IMR-90 (cell line): ENCODE measurements around the gene PPP1R9A. TPM values are rescaled to one million over a fixed set of nuclear protein-coding genes. Genes with fewer than 3 reads are reported as not detected.

Experiments used
- ATAC-seq: fragments of 200-7000 bp; cut with Tn5 transposase; 2 replicates; pipeline ENCODE4 v1.9.1; 2020; ENCODE audit warnings: low read depth, mild to moderate bottlenecking, moderate library complexity
- BruUV-seq: library from RNA; stranded (reverse); fragments of 400-500 nt; replicated peaks from 2 replicates; lab custom pipeline; 2021; lab: Mats Ljungman, UMichigan
- CTCF ChIA-PET: fragments of 300-600 bp; formaldehyde crosslinking; extraction: SDS; loops from one replicate; lab custom pipeline; 2021; ENCODE audit warnings: antibody characterized with exemption; lab: Yijun Ruan, JAX
- POLR2A ChIA-PET: fragments of 300-600 bp; sonication (Branson Sonifier 250); formaldehyde crosslinking; loops from one replicate; lab custom pipeline; 2022; ENCODE audit warnings: antibody characterized with exemption; ENCODE audit not compliant: unreplicated experiment; lab: Charles Lee
- DNase-seq: peaks from one replicate; pipeline ENCODE4 v3.0.0; 2013
- H2AFZ ChIP-seq: replicated peaks from 2 replicates; pipeline ENCODE3; 2013; ENCODE audit warnings: low read length, mild to moderate bottlenecking; ENCODE audit not compliant: poor library complexity
- H2AK5ac ChIP-seq: 2 replicates; pipeline ENCODE4 v1.6.1; 2013; ENCODE audit warnings: low read depth, low read length, inconsistent platforms
- H2AK9ac ChIP-seq: replicated peaks from 2 replicates; pipeline ENCODE3; 2013; ENCODE audit warnings: mild to moderate bottlenecking, low read depth, low read length, moderate library complexity; ENCODE audit not compliant: poor library complexity
- H2BK120ac ChIP-seq: 2 replicates; pipeline ENCODE4 v1.6.1; 2013; ENCODE audit warnings: low read depth, low read length, inconsistent platforms
- H2BK15ac ChIP-seq: 3 replicates; pipeline ENCODE4 v1.6.1; 2013; ENCODE audit warnings: low read depth, low read length, inconsistent platforms
- H2BK20ac ChIP-seq: 2 replicates; pipeline ENCODE4 v1.6.1; 2013; ENCODE audit warnings: low read depth, mild to moderate bottlenecking, inconsistent platforms, low read length, moderate library complexity
- H2BK5ac ChIP-seq: 2 replicates; pipeline ENCODE4 v1.6.1; 2013; ENCODE audit warnings: mild to moderate bottlenecking, low read depth, low read length, inconsistent platforms; ENCODE audit not compliant: poor library complexity, severe bottlenecking
- H3K14ac ChIP-seq: replicated peaks from 2 replicates; pipeline ENCODE4 v1.6.1; 2013; ENCODE audit warnings: low read depth, low read length, inconsistent platforms
- H3K18ac ChIP-seq: 2 replicates; pipeline ENCODE4 v1.6.1; 2013; ENCODE audit warnings: low read depth, low read length, control low read depth
- H3K23ac ChIP-seq: 2 replicates; pipeline ENCODE4 v1.6.1; 2013; ENCODE audit warnings: low read depth, low read length, inconsistent platforms
- H3K27ac ChIP-seq: 2 replicates; pipeline ENCODE4 v1.5.1; 2013; ENCODE audit warnings: mild to moderate bottlenecking, control low read depth, low read length; ENCODE audit not compliant: insufficient read depth
- H3K27me3 ChIP-seq: 2 replicates; pipeline ENCODE4 v1.6.1; 2013; ENCODE audit warnings: low read length; ENCODE audit not compliant: control insufficient read depth, insufficient read depth
- H3K36me3 ChIP-seq: 2 replicates; pipeline ENCODE4 v1.6.1; 2013; ENCODE audit warnings: low read length, mixed read lengths; ENCODE audit not compliant: control insufficient read depth, insufficient read depth
- H3K4ac ChIP-seq: 2 replicates; pipeline ENCODE4 v1.6.1; 2013; ENCODE audit warnings: low read depth, low read length, inconsistent platforms
- H3K4me1 ChIP-seq: 2 replicates; pipeline ENCODE4 v1.6.1; 2013; ENCODE audit warnings: low read length, mixed read lengths; ENCODE audit not compliant: control insufficient read depth, insufficient read depth
- H3K4me2 ChIP-seq: 2 replicates; pipeline ENCODE4 v1.6.1; 2013; ENCODE audit warnings: low read depth, mild to moderate bottlenecking, control low read depth, low read length, moderate library complexity
- H3K4me3 ChIP-seq: 2 replicates; pipeline ENCODE4 v1.5.1; 2013; ENCODE audit warnings: low read depth, mild to moderate bottlenecking, control low read depth, low read length, moderate library complexity; ENCODE audit not compliant: insufficient read depth
- H3K56ac ChIP-seq: 2 replicates; pipeline ENCODE4 v1.6.1; 2013; ENCODE audit warnings: low read length, inconsistent platforms; ENCODE audit not compliant: insufficient read depth; ENCODE audit errors: extremely low read depth
- H3K79me1 ChIP-seq, 2 experiments: 2 replicates each; pipeline ENCODE4 v1.6.1; 2013; ENCODE audit warnings: low read length in 2 of 2, inconsistent platforms in 1 of 2, low read depth in 1 of 2
- H3K9ac ChIP-seq: 2 replicates; pipeline ENCODE4 v1.6.1; 2013; ENCODE audit warnings: low read depth, low read length, control low read depth
- H3K9me1 ChIP-seq: 2 replicates; pipeline ENCODE4 v1.6.1; 2013; ENCODE audit warnings: low read length, inconsistent platforms; ENCODE audit not compliant: insufficient read depth
- H3K9me3 ChIP-seq: 2 replicates; pipeline ENCODE4 v1.6.1; 2013; ENCODE audit warnings: low read length; ENCODE audit not compliant: control insufficient read depth, insufficient read depth
- H4K20me1 ChIP-seq: 2 replicates; pipeline ENCODE4 v1.6.1; 2013; ENCODE audit warnings: low read length, inconsistent platforms; ENCODE audit not compliant: insufficient read depth
- H4K5ac ChIP-seq: 2 replicates; pipeline ENCODE4 v1.6.1; 2013; ENCODE audit warnings: mild to moderate bottlenecking, low read depth, low read length, control low read depth
- H4K8ac ChIP-seq, 2 experiments: 2 replicates each; pipeline ENCODE4 v1.6.1; 2013; ENCODE audit warnings: low read depth in 2 of 2, low read length in 2 of 2, control low read depth in 1 of 2, inconsistent platforms in 1 of 2
- H4K91ac ChIP-seq: 2 replicates; pipeline ENCODE4 v1.6.1; 2013; ENCODE audit warnings: low read depth, low read length, inconsistent platforms; ENCODE audit not compliant: insufficient read depth
- SMC3 ChIP-seq: fragments of 150-350 bp; IDR thresholded peaks from 2 replicates; pipeline ENCODE4 v1.6.1; 2016; ENCODE audit warnings: low read depth, mild to moderate bottlenecking, antibody characterized with exemption, low read length, moderate library complexity
- dilution Hi-C: fragments of 300-500 bp; cut with HindIII; formaldehyde crosslinking; loops from one replicate; pipeline ENCODE4 v1.14.3; 2018; ENCODE audit warnings: low sequenced_read_pairs; ENCODE audit not compliant: unreplicated experiment
- in situ Hi-C: fragments of 300-500 bp; cut with MboI; formaldehyde crosslinking; loops from 3 replicates; pipeline ENCODE4 v1.14.3; 2019; ENCODE audit warnings: low sequenced_read_pairs, inconsistent platforms, mixed read lengths
- intact Hi-C: fragments of 100-400 bp; cut with micrococcal nuclease; formaldehyde crosslinking; loops from 2 replicates; pipeline ENCODE4 v1.10.0; 2022
- polyA plus RNA-seq, 3 experiments: library from polyadenylated mRNA; depleted of rRNA; stranded (reverse); fragments of >200 nt; gene quantifications; 2 replicates each; pipeline ENCODE4 v1.2.3, GENCODE V29; 2012; ENCODE audit warnings: low replicate concordance in 1 of 3
- total RNA-seq: library from RNA; depleted of rRNA; stranded (reverse); fragments of >200 nt; gene quantifications from 2 replicates; pipeline ENCODE4 v1.2.3, GENCODE V29; 2012

PPP1R9A gene
- total and polyA plus RNA-seq, 2 of the 4 experiments (the other 2 are of a cell fraction) = not detected

DNA sequence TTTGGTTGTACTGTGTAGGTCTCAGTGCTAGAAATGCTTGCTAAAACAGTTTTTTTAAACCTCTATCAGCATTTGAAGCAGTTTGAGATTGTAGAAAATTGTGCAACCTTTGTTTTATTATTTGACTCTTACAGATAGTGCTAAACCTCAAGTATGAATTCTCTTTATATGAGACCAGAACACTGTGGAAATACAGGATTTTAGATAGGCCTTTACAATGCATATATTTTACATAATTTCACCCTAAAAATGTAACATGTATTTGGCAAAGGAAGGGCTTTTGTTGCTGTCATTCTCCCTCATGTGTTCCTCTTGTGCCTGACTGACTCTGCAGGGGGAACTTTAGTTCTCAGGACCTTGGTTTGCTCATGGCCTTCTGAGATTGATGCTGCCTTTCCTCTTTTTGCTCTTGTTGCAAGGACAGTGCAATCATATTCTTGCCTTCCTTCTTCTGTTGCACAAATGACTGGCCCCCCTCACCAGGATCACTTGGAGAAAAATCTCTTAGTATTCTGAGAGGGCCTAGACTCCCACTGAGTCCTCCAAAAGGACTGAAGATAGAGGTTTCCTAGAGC lies 188.7 kb downstream of the PPP1R9A start:
- Histone ChIP-seq H2AFZ (no peak overlapping the region), H2BK20ac (no peak overlapping the region), H3K18ac (no peak overlapping the region), H3K56ac (no peak overlapping the region), H3K79me1 (no peaks in the 10 kb centered on the region), H3K4me2 (no peak overlapping the region), H3K9me1 (no peaks in the 10 kb centered on the region), H2AK5ac (no peak overlapping the region), H3K14ac (no peak overlapping the region), H3K9ac (no peak overlapping the region), H4K8ac (no peak overlapping the region), H3K23ac (no peak overlapping the region), H2BK5ac (no peak overlapping the region), H4K20me1 (no peaks in the 10 kb centered on the region), H3K4ac (no peak overlapping the region), H3K9me3 (no peaks in the 10 kb centered on the region), H3K4me3 (no peak overlapping the region), H3K4me1 (no peaks in the 10 kb centered on the region), H4K91ac (no peak overlapping the region), H2BK120ac (no peak overlapping the region), H3K36me3 (no peaks in the 10 kb centered on the region), H2BK15ac (no peak overlapping the region), H3K27ac (no peak overlapping the region), H4K5ac (no peak overlapping the region), H3K27me3 (no peaks in the 10 kb centered on the region), H2AK9ac (no peak overlapping the region)
- POLR2A ChIA-PET = no interaction called here
- dilution Hi-C loops = no loop called here
- BruUV-seq = no TSS peak
- no peak for TF ChIP-seq SMC3
- no peak for DNase-seq
- in situ Hi-C loops = no loop called here
- intact Hi-C loops = no loop called here
- ATAC-seq = no peak
- CTCF ChIA-PET = interaction anchor here (0.8 kb wide), 1 partner anchor 18 kb away, joined by 4 read pairs; no protein-coding TSS in a partner anchor
